Thoracic aorta (tissue), 2 donors: Measurements from ENCODE around the gene NARF. TPM values are rescaled to one million over a fixed set of nuclear protein-coding genes. Genes with fewer than 3 reads are reported as not detected.

Experiments
- ATAC-seq: fragments of 150-250 bp; one replicate; pipeline ENCODE4 v1.8.0; 2017; ENCODE audit warnings: low read depth; ENCODE audit not compliant: insufficient number of reproducible peaks, low FRiP score
- DNase-seq: peaks from one replicate; pipeline ENCODE4 v3.0.0-alpha.2; 2020; ENCODE audit warnings: low spot score
- H3K27ac ChIP-seq, 2 donors: fragments of 200-600 bp; sonication (generic); 1 replicate in 1 of 2; 2 replicates in 1 of 2; pipeline ENCODE4 v1.5.1; 2016; ENCODE audit warnings: mild to moderate bottlenecking in 2 of 2, moderate library complexity in 2 of 2
- H3K27me3 ChIP-seq: fragments of 200-600 bp; sonication (generic); replicated peaks from 2 replicates; pipeline ENCODE4 v1.6.0; 2016; ENCODE audit warnings: mild to moderate bottlenecking; ENCODE audit not compliant: insufficient read depth
- H3K36me3 ChIP-seq: fragments of 200-600 bp; sonication (generic); one replicate; pipeline ENCODE4 v1.5.1; 2016
- H3K4me1 ChIP-seq, 2 donors: fragments of 200-600 bp; sonication (generic); 1 replicate in 1 of 2; 2 replicates in 1 of 2; pipeline versions ENCODE4 v1.5.1 to v1.6.0; 2016; ENCODE audit warnings: low read depth in 2 of 2, mild to moderate bottlenecking in 1 of 2; ENCODE audit not compliant: control insufficient read depth in 1 of 2
- H3K4me3 ChIP-seq: fragments of 200-600 bp; sonication (generic); 2 replicates; pipeline ENCODE4 v1.5.1; 2016; ENCODE audit warnings: mild to moderate bottlenecking
- H3K9me3 ChIP-seq: fragments of 200-600 bp; sonication (generic); 2 replicates; pipeline ENCODE4 v1.5.1; 2016
- CTCF ChIP-seq: fragments of 200-600 bp; sonication (generic); IDR thresholded peaks from one replicate; pipeline ENCODE4 v1.5.1; 2019; ENCODE audit warnings: antibody characterized with exemption
- total RNA-seq, 2 donors: library from RNA; depleted of rRNA; stranded (reverse); fragments of >200 nt; gene quantifications; one replicate each; pipeline versions ENCODE4 v1.1.0 to v1.2.3, GENCODE V29; 2016

NARF gene
- total RNA-seq, 2 donors from 2014 or later = 77.0 to 86.8 TPM

GRCh38 chr17:82424863-82425159 lies 33.7 kb upstream of the NARF start:
- no peak for ATAC-seq
- Histone ChIP-seq H3K27me3 (no peaks in the 10 kb centered on the region), H3K27ac (no peak overlapping the region), H3K36me3 (no peaks in the 10 kb centered on the region), H3K9me3 (no peaks in the 10 kb centered on the region), H3K4me1 (peaks cover 3 to 13% of the 10 kb centered on the region in 2 donors), H3K4me3 (no peak overlapping the region)
- no peak for DNase-seq
- no peak for TF ChIP-seq CTCF

- Histone ChIP-seq H3K27me3 (no peaks in the 10 kb centered on the region), H3K4me1 (peaks cover 3 to 13% of the 10 kb centered on the region in 2 donors), H3K36me3 (no peaks in the 10 kb centered on the region), H3K9me3 (no peaks in the 10 kb centered on the region), H3K4me3 (no peak overlapping the region), H3K27ac (no peak overlapping the region)
- ATAC-seq = no peak
- no peak for DNase-seq
- no peak for TF ChIP-seq CTCF
Observed at GRCh38 chr17:82428546-82428945, 30.0 kb upstream of the NARF start.

- no peaks in the 10 kb centered on the region for H3K36me3 ChIP-seq
- no peaks in the 10 kb centered on the region for H3K27me3 ChIP-seq
- DNase-seq (no peak), ATAC-seq (no peak)
- TF ChIP-seq CTCF = no peak
- H3K4me1 ChIP-seq = peaks cover 0 to 1% of the 10 kb centered on the region in 2 donors
- H3K9me3 ChIP-seq = no peaks in the 10 kb centered on the region
- no peak overlapping the region for H3K4me3 ChIP-seq
- no peak overlapping the region for H3K27ac ChIP-seq
Observed at GRCh38 chr17:82429824-82430223, 28.7 kb upstream of the NARF start.

DNA sequence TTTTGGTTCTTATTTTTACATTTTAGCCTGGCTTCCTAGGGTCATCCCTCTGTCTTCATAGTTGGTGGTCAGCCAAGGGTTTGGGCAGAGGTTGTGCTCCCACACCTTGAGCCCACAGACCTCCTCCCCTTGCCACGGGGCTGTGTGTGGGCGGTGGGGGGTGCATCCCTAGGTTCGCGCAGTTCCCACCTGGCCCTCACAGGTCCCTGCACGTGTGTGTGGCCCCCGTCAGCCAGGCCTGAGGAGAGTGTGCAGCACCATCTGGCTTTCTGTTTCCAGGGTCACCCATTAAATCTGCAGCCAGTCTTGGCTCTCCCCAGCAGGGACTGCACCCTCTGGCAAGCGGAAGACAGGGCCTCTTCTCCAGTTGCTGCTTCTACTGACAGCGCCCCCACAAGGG lies 26.5 kb upstream of the NARF start:
- no peak for DNase-seq
- H3K27me3 ChIP-seq = no peaks in the 10 kb centered on the region
- H3K4me1 ChIP-seq = no peaks in the 10 kb centered on the region
- H3K36me3 ChIP-seq = no peaks in the 10 kb centered on the region
- no peak overlapping the region for H3K4me3 ChIP-seq
- no peak overlapping the region for H3K27ac ChIP-seq
- no peak for TF ChIP-seq CTCF
- H3K9me3 ChIP-seq = no peaks in the 10 kb centered on the region
- no peak for ATAC-seq

DNA sequence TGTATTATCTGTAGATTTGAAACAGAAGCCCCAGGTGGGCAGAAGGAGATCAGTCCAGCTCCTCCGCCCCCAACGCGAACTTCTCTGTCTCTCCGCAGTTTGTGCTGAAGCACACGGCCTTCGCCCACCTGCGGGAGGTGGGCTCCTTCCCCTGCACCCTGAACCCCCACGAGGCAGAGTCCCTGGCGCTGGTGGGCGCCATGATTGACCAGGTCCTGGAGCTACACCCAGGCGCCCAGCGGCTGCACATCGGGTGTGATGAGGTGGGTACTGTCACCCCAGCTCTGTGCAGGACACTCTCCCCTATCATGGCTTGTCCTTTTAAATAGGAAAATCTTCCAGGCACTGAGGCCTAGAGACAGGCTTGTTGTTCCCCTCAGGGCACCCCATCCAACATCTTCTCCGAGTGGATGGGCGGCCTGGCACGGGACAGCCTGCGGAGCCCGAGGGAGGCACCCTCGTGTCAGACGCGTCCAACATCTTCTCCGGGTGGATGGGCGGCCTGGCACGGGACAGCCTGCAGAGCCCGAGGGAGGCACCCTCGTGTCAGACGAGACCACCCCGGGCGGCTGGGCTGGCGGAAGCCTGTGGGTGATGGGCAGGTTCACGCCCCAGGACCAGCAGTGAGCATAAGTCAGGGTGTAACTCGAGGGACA lies 24.9 kb upstream of the NARF start:
- no peak for ATAC-seq

More for the DNA sequence above, 24.9 kb upstream of the NARF start:
- Histone ChIP-seq H3K4me3 (no peak overlapping the region), H3K27ac (no peak overlapping the region), H3K27me3 (no peaks in the 10 kb centered on the region), H3K9me3 (no peaks in the 10 kb centered on the region), H3K4me1 (no peaks in the 10 kb centered on the region), H3K36me3 (no peaks in the 10 kb centered on the region)
- DNase-seq = no peak
- no peak for TF ChIP-seq CTCF
